MG63 (cell line): ENCODE measurements around the gene MRNIP. TPM values are rescaled to one million over a fixed set of nuclear protein-coding genes. Genes with fewer than 3 reads are reported as not detected.
A peak's percentile ranks its signal among the peaks of the same experiment; 100 is the strongest.
"Not testable (repeated sequence)": the region's sequence is repeated elsewhere in the genome, so short reads cannot be mapped to it uniquely, and the experiment has no call there.

Experiments used
- DNase-seq: peaks from one replicate; pipeline ENCODE4 v3.0.0-alpha.2; 2020
- H3K27me3 ChIP-seq: fragments of 250-450 bp; sonication (Bioruptor Pico); 2 replicates; pipeline ENCODE4 v1.5.1; 2020; ENCODE audit warnings: mild to moderate bottlenecking, moderate library complexity
- H3K36me3 ChIP-seq: fragments of 250-450 bp; sonication (Bioruptor Pico); 2 replicates; pipeline ENCODE4 v1.5.1; 2020; ENCODE audit warnings: mild to moderate bottlenecking, moderate library complexity
- H3K4me3 ChIP-seq: fragments of 250-450 bp; sonication (Bioruptor Pico); 2 replicates; pipeline ENCODE4 v1.5.1; 2020; ENCODE audit warnings: mild to moderate bottlenecking, moderate library complexity
- H3K9me3 ChIP-seq: fragments of 250-450 bp; sonication (Bioruptor Pico); 2 replicates; pipeline ENCODE4 v1.5.1; 2020; ENCODE audit warnings: mild to moderate bottlenecking, moderate library complexity
- total RNA-seq: library from RNA; depleted of rRNA; stranded (reverse); fragments of >200 nt; shearing (Covaris generic); gene quantifications from 2 replicates; pipeline ENCODE4 v1.2.3, GENCODE V29; 2014; ENCODE audit warnings: low replicate concordance

Gene MRNIP
- total RNA-seq, 1 experiment from 2014 or later = 25.5 TPM

GRCh38 chr5:179878222-179879002 is 19.8 kb upstream of the MRNIP start:
- Histone ChIP-seq H3K36me3 (peaks cover 99% of the 10 kb centered on the region), H3K9me3 (peaks cover 9% of the 10 kb centered on the region), H3K4me3 (no peak overlapping the region), H3K27me3 (no peaks in the 10 kb centered on the region)
- no peak for DNase-seq

- DNase-seq = no peak
- no peaks in the 10 kb centered on the region for H3K27me3 ChIP-seq
- H3K9me3 ChIP-seq = no peaks in the 10 kb centered on the region
- no peak overlapping the region for H3K4me3 ChIP-seq
- H3K36me3 ChIP-seq = peaks cover 93% of the 10 kb centered on the region
These were observed 18.0 kb upstream of the MRNIP start for GRCh38 chr5:179876610-179876952.

GRCh38 chr5:179875741-179876609 is 17.4 kb upstream of the MRNIP start:
- H3K9me3 ChIP-seq = no peaks in the 10 kb centered on the region
- H3K36me3 ChIP-seq = peaks cover 93% of the 10 kb centered on the region
- H3K27me3 ChIP-seq = no peaks in the 10 kb centered on the region
- DNase-seq = no peak
- H3K4me3 ChIP-seq = no peak overlapping the region

GRCh38 chr5:179874536-179875292 is 16.1 kb upstream of the MRNIP start:
- H3K36me3 ChIP-seq = peaks cover 93% of the 10 kb centered on the region
- H3K27me3 ChIP-seq = no peaks in the 10 kb centered on the region
- no peak overlapping the region for H3K4me3 ChIP-seq
- no peaks in the 10 kb centered on the region for H3K9me3 ChIP-seq
- DNase-seq = no peak

GRCh38 chr5:179874136-179874535 is 15.5 kb upstream of the MRNIP start:
- no peaks in the 10 kb centered on the region for H3K27me3 ChIP-seq
- DNase-seq = no peak
- no peaks in the 10 kb centered on the region for H3K9me3 ChIP-seq
- H3K4me3 ChIP-seq = no peak overlapping the region
- peaks cover 93% of the 10 kb centered on the region for H3K36me3 ChIP-seq

GRCh38 chr5:179873588-179874110 is 15.0 kb upstream of the MRNIP start:
- no peaks in the 10 kb centered on the region for H3K27me3 ChIP-seq
- DNase-seq = no peak
- H3K36me3 ChIP-seq = peaks cover 93% of the 10 kb centered on the region
- H3K9me3 ChIP-seq = no peaks in the 10 kb centered on the region
- no peak overlapping the region for H3K4me3 ChIP-seq

GRCh38 chr5:179872828-179873575 is 14.4 kb upstream of the MRNIP start:
- H3K36me3 ChIP-seq = peaks cover 93% of the 10 kb centered on the region
- DNase-seq = no peak
- H3K9me3 ChIP-seq = no peaks in the 10 kb centered on the region
- H3K27me3 ChIP-seq = no peaks in the 10 kb centered on the region
- H3K4me3 ChIP-seq = no peak overlapping the region

GRCh38 chr5:179872055-179872827 is 13.6 kb upstream of the MRNIP start:
- Histone ChIP-seq H3K27me3 (no peaks in the 10 kb centered on the region), H3K4me3 (no peak overlapping the region), H3K9me3 (no peaks in the 10 kb centered on the region), H3K36me3 (peaks cover 94% of the 10 kb centered on the region)
- DNase-seq = no peak

GRCh38 chr5:179871533-179871932 is 12.9 kb upstream of the MRNIP start:
- not testable (repeated sequence) for DNase-seq, H3K4me3 ChIP-seq, H3K27me3 ChIP-seq, H3K9me3 ChIP-seq
- peaks cover 94% of the 10 kb centered on the region for H3K36me3 ChIP-seq

- Histone ChIP-seq H3K36me3 (peaks cover 94% of the 10 kb centered on the region), H3K9me3 (no peaks in the 10 kb centered on the region), H3K27me3 (no peaks in the 10 kb centered on the region), H3K4me3 (no peak overlapping the region)
- no peak for DNase-seq
These were observed 12.3 kb upstream of the MRNIP start for GRCh38 chr5:179870952-179871351.

GRCh38 chr5:179870403-179870903 is 11.8 kb upstream of the MRNIP start:
- DNase-seq = peak; percentile 70
- H3K36me3 ChIP-seq = peaks cover 94% of the 10 kb centered on the region
- no peaks in the 10 kb centered on the region for H3K27me3 ChIP-seq
- no peaks in the 10 kb centered on the region for H3K9me3 ChIP-seq
- H3K4me3 ChIP-seq = no peak overlapping the region

GRCh38 chr5:179869641-179870402 is 11.2 kb upstream of the MRNIP start:
- H3K36me3 ChIP-seq = peaks cover 94% of the 10 kb centered on the region
- DNase-seq = no peak
- no peaks in the 10 kb centered on the region for H3K9me3 ChIP-seq
- no peaks in the 10 kb centered on the region for H3K27me3 ChIP-seq
- no peak overlapping the region for H3K4me3 ChIP-seq

GRCh38 chr5:179869101-179869500 is 10.5 kb upstream of the MRNIP start:
- no peak overlapping the region for H3K4me3 ChIP-seq
- no peaks in the 10 kb centered on the region for H3K9me3 ChIP-seq
- peaks cover 92% of the 10 kb centered on the region for H3K36me3 ChIP-seq
- DNase-seq = no peak
- no peaks in the 10 kb centered on the region for H3K27me3 ChIP-seq

GRCh38 chr5:179868541-179868940 is 9.9 kb upstream of the MRNIP start:
- DNase-seq = no peak
- no peaks in the 10 kb centered on the region for H3K27me3 ChIP-seq
- no peaks in the 10 kb centered on the region for H3K9me3 ChIP-seq
- H3K36me3 ChIP-seq = peaks cover 92% of the 10 kb centered on the region
- H3K4me3 ChIP-seq = no peak overlapping the region

GRCh38 chr5:179867476-179867875 is 8.9 kb upstream of the MRNIP start:
- Histone ChIP-seq H3K4me3 (no peak overlapping the region), H3K27me3 (no peaks in the 10 kb centered on the region), H3K36me3 (peaks cover 92% of the 10 kb centered on the region), H3K9me3 (no peaks in the 10 kb centered on the region)
- DNase-seq = no peak
